GM12892 (cell line): ENCODE data around the gene RER1.

Source experiments
- DNase-seq: peaks from one replicate; pipeline ENCODE4 v3.0.0; 2011; ENCODE audit not compliant: insufficient read length
- FAIRE-seq: peaks from 2 replicates; lab custom pipeline; 2011; peaks lifted over from hg19 to GRCh38; lab: Jason Lieb, UNC
- POLR2A ChIP-seq: IDR thresholded peaks from 2 replicates; pipeline ENCODE4 v1.6.1; 2011; ENCODE audit warnings: low read depth, low read length, control low read depth
- POLR2AphosphoS5 ChIP-seq: IDR thresholded peaks from 2 replicates; pipeline ENCODE4 v1.6.1; 2011; ENCODE audit warnings: low read depth, low read length, control low read depth
- TAF1 ChIP-seq: IDR thresholded peaks from 2 replicates; pipeline ENCODE4 v1.6.1; 2011; ENCODE audit warnings: low read depth, mild to moderate bottlenecking, control low read depth, low read length, borderline replicate concordance

Gene RER1

GRCh38 chr1:2378956-2379732, 12.5 kb upstream of the RER1 start:
- FAIRE-seq = no peak
- DNase-seq = no peak
- no peak for TF ChIP-seq TAF1
- no peak for TF ChIP-seq POLR2AphosphoS5
- TF ChIP-seq POLR2A = no peak

GRCh38 chr1:2379733-2380404, 11.8 kb upstream of the RER1 start:
- FAIRE-seq = no peak
- TF ChIP-seq POLR2AphosphoS5 (no peak), TAF1 (no peak), POLR2A (no peak)
- no peak for DNase-seq

DNA sequence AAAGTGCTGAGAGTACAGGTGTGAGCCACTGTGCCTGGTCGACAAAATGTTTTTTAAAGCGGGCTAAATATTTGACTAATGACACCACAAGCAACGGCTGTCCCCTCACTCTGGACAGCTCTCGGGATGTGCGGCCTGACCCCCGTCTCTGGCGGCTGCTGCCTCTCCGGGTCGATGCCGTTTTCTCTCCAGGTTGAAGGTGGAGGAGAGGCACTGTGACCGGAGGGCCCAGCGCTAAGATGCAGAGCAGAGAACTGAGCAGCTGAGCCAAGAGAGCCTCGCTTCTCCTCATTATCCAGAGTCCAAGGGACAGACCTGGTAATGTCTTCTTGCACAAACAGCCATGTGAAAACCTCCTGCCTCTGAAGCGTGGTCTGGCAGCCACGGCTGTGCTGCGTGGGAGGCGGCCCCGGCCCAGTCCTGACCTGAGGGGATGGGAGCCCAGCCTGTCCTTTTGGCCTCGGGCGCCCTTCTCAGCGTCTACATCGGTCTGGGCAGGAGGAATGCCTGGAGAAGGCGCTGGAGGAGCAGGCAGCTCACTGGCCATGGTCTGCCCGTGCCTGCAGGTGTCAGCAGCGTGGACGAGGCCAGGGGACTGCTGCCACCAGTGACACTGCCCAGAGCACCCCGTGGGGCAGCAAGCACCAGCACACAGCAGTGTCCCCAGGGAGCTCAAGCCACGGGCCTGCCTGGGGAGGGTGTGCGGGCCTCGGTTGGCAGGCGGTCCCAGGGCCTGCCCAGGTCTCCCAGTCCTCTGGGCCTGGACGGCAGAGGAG, 10.6 kb upstream of the RER1 start:
- DNase-seq (no peak), FAIRE-seq (no peak)
- no peak for TF ChIP-seq POLR2A
- no peak for TF ChIP-seq POLR2AphosphoS5
- TF ChIP-seq TAF1 = no peak

DNA sequence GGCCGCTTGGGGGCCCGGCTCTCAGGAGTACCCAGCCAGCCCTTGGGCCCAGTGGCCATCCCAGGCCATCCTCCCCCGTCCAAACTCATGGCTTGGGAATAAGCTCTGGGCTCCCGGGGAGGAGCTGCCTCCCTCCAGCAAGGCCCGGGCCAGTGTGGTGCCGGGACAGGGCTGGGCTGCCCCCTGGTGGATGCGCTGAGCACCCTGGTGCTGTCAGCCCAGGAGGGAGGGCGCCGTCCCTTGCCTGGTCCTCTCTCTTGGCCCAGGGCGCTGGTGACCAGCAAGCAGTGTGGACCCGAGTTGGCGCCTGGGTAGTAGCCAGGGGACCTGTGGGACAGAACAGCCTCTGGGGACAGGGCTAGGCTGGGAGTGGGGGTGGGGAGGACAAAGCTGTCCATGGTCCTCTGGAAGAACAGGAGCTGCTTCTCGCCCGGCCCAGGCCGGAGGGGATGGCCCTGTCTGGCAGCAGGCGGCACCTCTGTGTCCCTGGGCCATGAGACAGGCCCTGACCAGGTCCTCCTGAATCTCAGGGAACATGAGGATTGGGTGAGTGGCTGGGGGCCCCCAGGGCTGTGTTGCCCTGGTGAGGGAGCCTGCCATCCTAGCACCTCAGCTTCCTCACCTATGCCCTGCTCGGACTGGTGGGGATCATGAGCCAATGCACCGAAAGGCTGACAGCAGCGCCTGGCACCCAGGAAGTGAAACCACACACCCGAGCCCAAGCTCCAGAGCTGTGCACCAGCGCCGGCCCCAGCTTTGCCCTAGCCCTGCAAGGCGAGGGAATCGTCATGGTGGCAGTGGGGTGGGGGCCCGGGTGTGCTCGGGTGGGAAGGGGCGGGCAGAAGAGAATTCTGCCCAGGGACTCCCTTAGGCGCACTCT, 9.7 kb upstream of the RER1 start:
- no peak for TF ChIP-seq POLR2AphosphoS5
- no peak for TF ChIP-seq POLR2A
- peak; percentile 99 for DNase-seq
- peak; percentile 48 for FAIRE-seq

GRCh38 chr1:2382621-2383361, 8.8 kb upstream of the RER1 start:
- TF ChIP-seq TAF1 (no peak), POLR2AphosphoS5 (no peak), POLR2A (no peak)
- DNase-seq = no peak
- FAIRE-seq = no peak

DNA sequence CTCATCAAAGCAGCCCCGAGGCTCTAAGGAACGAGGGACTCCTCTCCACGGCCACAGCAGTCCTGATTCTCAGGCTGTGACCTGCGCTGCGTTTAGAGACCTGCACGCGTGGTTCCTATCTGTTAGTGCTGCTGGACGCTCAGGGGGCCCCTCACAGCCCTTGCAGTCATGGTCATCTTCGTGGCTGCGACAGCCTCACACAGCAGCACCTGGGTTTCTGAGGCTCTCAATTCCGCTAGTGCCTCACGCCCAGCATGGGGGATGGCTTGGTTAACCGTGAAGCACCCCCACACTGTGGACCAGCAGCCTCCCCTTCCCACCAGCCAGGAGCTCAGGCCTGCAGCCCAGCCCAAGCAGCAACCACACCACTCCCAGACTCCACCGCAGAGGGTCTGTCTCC, 8.1 kb upstream of the RER1 start:
- DNase-seq = no peak
- FAIRE-seq = no peak
- TF ChIP-seq TAF1 = no peak
- TF ChIP-seq POLR2A = no peak
- no peak for TF ChIP-seq POLR2AphosphoS5

DNA sequence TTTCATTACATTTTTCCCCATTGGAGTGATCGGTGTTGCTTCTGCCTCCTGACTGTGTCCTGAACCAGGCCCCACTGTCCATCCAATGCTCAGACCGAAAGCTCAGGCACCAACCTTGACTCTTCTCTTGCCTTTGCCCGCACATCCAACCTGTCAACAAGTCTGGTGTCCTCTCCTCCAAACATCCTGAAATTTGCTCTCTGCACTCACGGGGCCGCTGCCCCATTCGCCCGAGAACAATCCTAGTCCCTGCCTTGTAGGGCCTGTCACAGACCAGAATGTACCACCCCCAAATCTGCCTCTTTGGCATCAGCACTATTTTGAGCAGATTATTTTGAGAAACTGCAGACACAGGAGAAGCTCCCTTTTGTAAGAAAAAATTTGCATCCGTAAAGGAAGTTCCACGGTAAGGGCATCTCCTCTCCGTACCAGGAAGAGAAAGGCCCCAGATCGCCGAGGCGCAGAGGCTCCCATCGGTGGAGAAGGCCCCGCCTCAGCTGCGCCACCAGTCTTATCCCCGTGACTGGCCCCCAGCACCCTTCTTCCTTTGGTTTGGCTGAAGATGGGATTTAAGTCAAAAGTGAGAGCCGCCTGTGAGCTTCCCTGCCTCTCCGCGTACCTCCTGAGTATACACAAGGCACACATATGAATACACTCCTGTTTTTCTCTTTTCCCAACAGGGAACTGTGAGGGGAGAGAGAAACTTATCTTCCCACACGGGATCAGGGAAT, 7.3 kb upstream of the RER1 start:
- no peak for DNase-seq
- TF ChIP-seq POLR2AphosphoS5 (no peak), POLR2A (no peak), TAF1 (no peak)
- no peak for FAIRE-seq

- TF ChIP-seq TAF1 (no peak), POLR2AphosphoS5 (no peak), POLR2A (no peak)
- DNase-seq (no peak), FAIRE-seq (no peak)
Measured at GRCh38 chr1:2384941-2385481, 6.6 kb upstream of the RER1 start.

GRCh38 chr1:2385606-2386280, 5.9 kb upstream of the RER1 start:
- TF ChIP-seq TAF1 = no peak
- no peak for TF ChIP-seq POLR2A
- TF ChIP-seq POLR2AphosphoS5 = no peak
- DNase-seq (no peak), FAIRE-seq (no peak)
